Hematopoietic multipotent progenitor cell treated with erythropoietin and hydrocortisone succinate and interleukin-3 and kit ligand, for 6 days (in vitro differentiated cells): Measurements from ENCODE around the gene ZNF226.
"Not testable (repeated sequence)": the region's sequence is repeated elsewhere in the genome, so short reads cannot be mapped to it uniquely, and the experiment has no call there.

Experiments used
- DNase-seq: peaks from one replicate; pipeline ENCODE4 v3.0.0-alpha.2; 2015

ZNF226 gene

GRCh38 chr19:44164673-44165512, at the start of gene ZNF226:
Gene ZNF226, plus strand, starts transcription at chr19:44165100. Its CDS starts 4,981 bp downstream, at chr19:44170081.
- DNase-seq = peak; percentile 100

DNA sequence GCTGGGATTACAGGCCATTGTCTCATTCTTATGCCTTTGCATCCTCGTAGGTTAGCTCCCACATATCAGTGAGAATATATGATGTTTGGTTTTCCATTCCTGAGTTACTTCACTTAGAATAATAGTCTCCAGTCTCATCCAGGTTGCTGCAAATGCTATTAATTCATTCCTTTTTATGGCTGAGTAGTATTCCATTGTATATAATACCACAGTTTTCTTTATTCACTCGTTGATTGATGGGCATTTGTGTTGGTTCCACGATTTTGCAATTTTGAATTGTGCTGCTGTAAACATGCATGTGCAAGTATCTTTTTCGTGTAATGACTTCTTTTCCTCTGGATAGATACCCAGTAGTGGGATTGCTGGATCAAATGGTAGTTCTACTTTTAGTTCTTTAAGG, 43.7 kb upstream of the ZNF226 start:
- DNase-seq = not testable (repeated sequence)

DNA sequence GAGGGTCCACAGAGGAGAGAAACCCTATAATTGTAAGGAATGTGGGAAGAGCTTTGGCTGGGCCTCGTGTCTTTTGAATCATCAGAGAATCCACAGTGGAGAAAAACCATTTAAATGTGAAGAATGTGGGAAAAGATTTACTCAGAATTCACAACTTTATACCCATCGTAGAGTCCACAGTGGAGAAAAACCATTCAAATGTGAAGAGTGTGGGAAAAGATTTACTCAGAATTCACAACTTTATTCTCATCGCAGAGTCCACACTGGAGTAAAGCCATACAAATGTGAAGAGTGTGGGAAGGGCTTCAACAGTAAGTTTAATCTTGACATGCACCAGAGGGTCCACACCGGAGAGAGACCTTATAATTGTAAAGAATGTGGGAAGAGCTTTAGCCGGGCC, 32.9 kb upstream of the ZNF226 start:
- no peak for DNase-seq

GRCh38 chr19:44141191-44142058, 23.5 kb upstream of the ZNF226 start, which contains the start of gene ZNF234:
Gene ZNF234, plus strand, starts transcription at chr19:44141554. Its CDS starts 3,079 bp downstream, at chr19:44144633.
- peak; percentile 92 for DNase-seq

GRCh38 chr19:44142059-44142433, 22.9 kb upstream of the ZNF226 start:
- peak; percentile 63 for DNase-seq

GRCh38 chr19:44149776-44150175, 15.1 kb upstream of the ZNF226 start:
- DNase-seq = peak; percentile 44

- no peak for DNase-seq
These were observed 13.4 kb upstream of the ZNF226 start for GRCh38 chr19:44151491-44151890.

GRCh38 chr19:44156475-44156874, 8.4 kb upstream of the ZNF226 start:
- DNase-seq = no peak

DNA sequence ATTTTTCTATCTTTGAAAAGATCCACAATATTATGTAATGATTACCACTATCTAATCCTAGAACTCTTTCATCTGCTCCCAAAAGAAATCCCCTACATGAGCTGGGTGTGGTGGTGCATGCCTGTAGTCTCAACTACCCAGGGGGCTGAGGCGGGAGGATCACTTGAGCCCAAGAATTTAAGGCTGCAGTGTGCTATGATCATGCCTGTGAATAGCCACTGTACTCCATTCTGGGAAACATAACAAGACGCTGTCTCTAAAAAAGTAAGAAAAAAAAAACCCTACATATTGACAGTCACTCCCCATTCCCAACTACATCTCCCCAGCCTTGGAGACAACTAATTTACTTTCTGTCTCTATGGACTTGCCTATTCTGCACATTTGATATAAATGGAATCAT, 1.1 kb upstream of the ZNF226 start:
- DNase-seq = no peak

DNA sequence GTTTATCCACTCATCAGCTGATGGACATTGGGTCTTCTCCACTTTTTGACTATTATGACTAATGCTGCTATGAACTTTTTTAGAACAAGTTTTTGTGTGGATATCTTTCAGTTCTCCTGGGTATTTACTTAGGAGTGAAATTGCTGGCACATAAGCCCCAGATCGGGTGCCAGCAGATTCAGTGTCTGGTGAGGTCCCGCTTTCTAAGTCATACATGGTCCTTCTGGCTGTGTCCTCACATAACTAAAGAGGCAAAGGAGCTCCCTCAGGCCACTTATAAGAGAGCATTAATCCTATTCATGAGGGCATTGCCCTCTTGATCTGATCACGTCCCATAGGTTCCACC, 600 bp upstream of the ZNF226 start:
- no peak for DNase-seq

GRCh38 chr19:44170660-44171059, 5.8 kb downstream of the ZNF226 start:
- not testable (repeated sequence) for DNase-seq

- DNase-seq = no peak
These were observed 11.7 kb downstream of the ZNF226 start for GRCh38 chr19:44176590-44176989.

DNA sequence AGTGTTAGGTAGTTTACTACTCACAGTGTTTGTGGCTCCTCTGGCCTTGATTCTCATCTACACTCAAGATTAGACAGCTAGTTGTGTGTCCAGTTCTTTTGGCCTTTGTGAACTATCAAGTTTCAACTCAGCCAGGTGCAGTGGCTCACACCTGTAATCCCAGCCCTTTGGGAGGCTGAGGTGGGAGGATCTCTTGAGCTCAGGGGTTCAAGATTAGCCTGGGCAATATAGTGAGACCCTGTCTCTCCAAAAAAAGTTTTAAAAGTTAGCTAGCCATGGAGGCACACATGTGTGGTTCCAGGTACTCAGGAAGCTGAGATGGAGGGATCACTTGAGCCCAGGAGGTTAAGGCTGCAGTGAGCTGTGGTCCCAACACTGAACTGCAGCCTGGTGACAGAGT, 16.1 kb downstream of the ZNF226 start:
- no peak for DNase-seq

GRCh38 chr19:44182145-44182544, 17.2 kb downstream of the ZNF226 start:
- DNase-seq = no peak

GRCh38 chr19:44190020-44190419, 25.1 kb downstream of the ZNF226 start:
- no peak for DNase-seq

DNA sequence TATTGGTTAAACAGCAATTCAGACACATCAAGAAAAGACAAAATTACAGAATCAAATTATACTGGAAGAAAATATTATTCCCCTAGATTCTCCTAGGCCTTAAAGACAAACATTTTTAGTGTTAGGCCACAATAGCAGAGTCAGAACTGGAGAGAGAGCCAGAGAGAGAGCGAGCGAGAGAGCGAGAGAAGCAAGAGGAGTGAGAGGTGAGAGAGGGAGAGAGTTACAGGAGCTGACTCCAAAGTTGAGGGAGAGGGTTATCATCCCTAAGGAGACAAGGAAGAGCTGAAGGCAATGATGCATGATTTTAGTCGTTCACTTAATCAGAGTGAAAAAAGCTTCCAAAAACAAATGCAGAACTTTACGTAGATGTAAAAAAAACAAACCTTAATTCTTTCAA, 27.2 kb downstream of the ZNF226 start:
- no peak for DNase-seq

- DNase-seq = no peak
These were observed 31.9 kb downstream of the ZNF226 start for GRCh38 chr19:44196772-44197171.

DNA sequence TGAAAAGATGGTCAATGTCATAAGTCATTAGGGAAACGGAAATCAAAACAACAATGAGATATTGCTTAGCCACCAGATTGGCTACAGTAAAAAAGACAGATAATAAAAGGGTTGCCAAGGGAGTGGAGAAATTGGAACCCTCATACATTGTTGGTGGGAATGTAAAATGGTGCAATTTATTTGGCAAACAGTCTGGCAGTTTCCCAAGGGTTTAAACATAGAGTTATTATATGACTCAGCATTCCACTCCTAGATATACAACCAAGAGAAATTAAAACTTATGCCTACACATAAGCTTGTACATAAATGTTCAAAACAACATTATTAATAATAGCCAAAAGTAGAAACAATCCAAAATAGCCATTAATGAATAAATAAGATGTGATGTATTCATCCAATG, 37.6 kb downstream of the ZNF226 start:
- DNase-seq = no peak

GRCh38 chr19:44202974-44203373, 38.1 kb downstream of the ZNF226 start:
- DNase-seq = no peak

GRCh38 chr19:44203877-44204276, 39.0 kb downstream of the ZNF226 start:
- DNase-seq = not testable (repeated sequence)

DNA sequence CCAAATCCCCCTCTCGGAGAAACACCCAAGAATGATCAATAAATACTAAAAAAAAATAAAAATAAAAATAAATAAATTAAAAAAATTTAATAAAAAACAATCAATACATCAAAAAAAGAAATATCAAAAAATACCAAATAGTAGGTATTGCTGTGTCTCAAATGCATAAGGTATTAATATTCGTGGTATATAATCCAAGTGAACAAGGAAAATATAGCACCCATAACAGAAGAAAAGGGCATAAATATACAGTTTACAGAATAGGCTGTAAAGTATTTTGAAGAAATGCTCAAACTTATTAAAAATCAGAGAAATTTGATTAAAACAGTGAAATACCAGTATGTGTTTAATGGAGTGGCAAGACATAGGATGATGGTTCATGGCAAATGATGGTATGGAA, 39.9 kb downstream of the ZNF226 start:
- DNase-seq = no peak

- peak; percentile 98 for DNase-seq
These were observed 42.4 kb downstream of the ZNF226 start for GRCh38 chr19:44207126-44207803.

DNA sequence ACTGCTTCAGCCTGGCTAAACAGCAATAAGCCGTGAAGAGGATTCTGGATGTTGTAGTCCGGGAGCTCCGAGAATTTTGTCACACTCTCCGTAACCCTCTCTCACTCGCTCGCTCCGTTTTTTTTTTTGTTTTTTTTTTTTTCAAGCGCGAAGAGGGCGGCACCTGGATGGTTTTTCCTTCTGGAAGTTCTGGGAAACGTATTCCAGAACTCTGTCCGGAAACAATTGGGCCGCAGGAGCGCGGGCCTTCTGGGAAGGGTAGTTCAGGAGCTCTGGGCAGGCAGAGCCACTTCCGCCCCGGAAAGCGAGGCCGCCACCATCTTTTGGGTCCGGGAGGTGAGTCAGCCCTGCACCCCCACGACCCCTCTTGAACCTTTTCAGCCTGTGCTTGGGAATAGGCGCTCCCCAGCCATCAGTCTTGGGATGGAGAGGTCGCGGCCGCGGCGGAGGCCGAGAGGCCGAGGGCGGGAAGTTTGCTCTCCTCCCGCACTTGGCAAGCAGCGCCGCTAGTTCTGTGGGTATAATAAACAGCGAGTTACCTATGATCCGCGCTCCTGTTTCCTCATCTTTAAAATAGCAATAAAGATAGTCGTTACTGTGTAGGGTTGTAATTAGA, 47.5 kb downstream of the ZNF226 start, which contains the start of gene ZNF227:
Gene ZNF227, plus strand, starts transcription at position 283 of the 616 bp plus-strand sequence. CDS start 5,261 bp downstream, outside the sequence.
- DNase-seq = peak; percentile 92
